VCaP (cell line): ENCODE data around the gene CCNH.

Experiments used
- H3K27ac ChIP-seq: fragments of 450-650 bp; 2 replicates; pipeline ENCODE4 v1.5.1; 2017
- TF ChIP-seq, protein P1 (sequence below): fragments of 450-650 bp; conservative IDR thresholded peaks from 2 replicates; pipeline ENCODE4 v1.5.1; 2017; ENCODE audit warnings: mild to moderate bottlenecking, moderate library complexity

CCNH gene

DNA sequence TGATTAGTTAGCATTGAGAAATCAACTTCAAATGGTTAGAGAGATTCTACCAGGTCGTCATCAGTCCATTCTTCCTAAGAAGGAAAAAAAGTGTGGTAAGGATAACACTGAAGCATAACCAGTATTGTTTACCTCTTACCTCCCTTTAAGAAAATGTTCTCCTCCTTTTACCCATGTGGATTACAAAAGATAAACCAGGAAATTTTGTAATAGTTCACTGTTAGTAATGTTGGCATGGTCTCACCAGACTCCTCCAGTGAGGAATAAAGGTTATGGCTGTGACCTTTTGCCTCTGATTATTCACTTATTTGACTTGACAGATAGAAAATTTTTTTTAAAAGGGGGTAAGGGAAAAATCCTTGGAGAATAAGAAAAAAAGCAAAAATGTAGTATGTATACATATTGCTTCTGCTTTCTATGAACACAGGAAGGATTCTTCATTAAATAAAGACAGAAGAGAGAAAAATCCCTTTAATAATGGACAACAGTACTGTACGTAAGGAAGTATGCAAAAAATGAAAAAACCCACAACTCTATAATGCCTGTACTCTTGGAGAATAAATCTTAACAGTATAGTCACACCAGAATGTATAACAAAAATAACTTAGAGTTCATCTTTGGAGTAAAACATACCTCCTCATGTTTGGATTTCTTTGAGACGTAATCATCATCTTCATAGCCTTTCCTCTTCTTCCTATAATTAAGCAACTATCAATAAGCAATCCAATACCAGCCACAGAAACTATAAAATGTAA, 18.1 kb downstream of the CCNH start:
- TF ChIP-seq, protein P1, sequence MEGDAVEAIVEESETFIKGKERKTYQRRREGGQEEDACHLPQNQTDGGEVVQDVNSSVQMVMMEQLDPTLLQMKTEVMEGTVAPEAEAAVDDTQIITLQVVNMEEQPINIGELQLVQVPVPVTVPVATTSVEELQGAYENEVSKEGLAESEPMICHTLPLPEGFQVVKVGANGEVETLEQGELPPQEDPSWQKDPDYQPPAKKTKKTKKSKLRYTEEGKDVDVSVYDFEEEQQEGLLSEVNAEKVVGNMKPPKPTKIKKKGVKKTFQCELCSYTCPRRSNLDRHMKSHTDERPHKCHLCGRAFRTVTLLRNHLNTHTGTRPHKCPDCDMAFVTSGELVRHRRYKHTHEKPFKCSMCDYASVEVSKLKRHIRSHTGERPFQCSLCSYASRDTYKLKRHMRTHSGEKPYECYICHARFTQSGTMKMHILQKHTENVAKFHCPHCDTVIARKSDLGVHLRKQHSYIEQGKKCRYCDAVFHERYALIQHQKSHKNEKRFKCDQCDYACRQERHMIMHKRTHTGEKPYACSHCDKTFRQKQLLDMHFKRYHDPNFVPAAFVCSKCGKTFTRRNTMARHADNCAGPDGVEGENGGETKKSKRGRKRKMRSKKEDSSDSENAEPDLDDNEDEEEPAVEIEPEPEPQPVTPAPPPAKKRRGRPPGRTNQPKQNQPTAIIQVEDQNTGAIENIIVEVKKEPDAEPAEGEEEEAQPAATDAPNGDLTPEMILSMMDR = no peak

DNA sequence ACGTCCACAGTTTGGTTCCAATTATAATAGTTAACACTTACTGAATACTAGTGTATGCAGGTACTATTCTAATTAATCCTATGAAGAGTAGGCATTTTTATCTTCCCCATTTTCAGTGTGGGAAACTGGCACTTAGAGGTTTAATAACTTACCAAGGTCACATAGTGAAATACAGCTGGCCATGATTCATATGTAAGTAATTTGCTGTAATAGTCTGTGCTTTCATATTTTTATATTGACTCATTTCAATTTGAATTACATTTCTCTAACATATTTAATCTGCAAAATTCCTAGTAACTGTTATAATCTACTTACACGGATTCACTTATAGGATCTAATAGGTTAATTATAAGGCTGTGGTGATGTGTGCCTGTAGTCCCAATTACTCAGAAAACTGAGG, 19.4 kb downstream of the CCNH start:
- TF ChIP-seq, protein P1 = no peak
- no peak overlapping the region for H3K27ac ChIP-seq

More for the DNA sequence above, 18.1 kb downstream of the CCNH start:
- no peak overlapping the region for H3K27ac ChIP-seq

DNA sequence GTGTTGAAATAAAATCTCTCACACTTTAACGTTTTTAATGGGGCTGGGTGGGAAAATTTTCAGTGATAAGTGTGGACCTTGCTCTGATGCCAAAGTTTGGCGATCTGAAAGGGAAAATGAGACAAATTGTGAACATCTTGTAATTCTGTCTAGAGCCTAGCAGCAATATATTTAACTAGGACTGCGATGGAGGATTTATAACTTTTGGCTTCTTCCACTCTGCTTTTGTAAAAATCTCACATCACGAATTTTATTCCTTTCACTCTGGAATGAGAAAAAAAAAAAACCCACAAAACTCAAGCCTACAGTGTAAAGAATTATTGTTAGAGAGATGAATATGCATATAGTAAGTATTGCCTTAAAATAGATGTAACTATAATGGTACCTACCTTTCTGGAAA, 19.9 kb downstream of the CCNH start:
- TF ChIP-seq, protein P1 = no peak
- no peak overlapping the region for H3K27ac ChIP-seq

DNA sequence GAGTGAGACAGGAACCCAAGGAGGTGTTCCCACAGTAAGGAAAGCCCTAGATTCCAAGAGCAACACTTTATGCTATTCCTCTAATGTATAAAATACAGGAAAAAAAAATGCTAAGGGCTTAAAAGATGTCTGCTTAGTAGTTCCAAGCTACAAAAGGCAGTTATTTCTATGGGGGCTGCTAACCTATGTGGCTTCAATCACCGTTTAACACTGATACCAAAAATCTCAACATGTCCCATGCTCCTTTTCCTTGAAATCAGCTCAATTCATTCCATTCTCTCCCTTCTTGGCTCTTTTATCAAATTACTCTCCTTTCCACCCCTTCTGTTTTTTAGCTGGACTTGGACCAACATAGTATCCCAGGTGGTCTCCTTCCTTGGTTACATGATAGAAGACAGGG, 20.6 kb downstream of the CCNH start:
- H3K27ac ChIP-seq = peak overlapping the region; percentile 16; the same call in 1 of the 2 replicates
- TF ChIP-seq, protein P1 = no peak

DNA sequence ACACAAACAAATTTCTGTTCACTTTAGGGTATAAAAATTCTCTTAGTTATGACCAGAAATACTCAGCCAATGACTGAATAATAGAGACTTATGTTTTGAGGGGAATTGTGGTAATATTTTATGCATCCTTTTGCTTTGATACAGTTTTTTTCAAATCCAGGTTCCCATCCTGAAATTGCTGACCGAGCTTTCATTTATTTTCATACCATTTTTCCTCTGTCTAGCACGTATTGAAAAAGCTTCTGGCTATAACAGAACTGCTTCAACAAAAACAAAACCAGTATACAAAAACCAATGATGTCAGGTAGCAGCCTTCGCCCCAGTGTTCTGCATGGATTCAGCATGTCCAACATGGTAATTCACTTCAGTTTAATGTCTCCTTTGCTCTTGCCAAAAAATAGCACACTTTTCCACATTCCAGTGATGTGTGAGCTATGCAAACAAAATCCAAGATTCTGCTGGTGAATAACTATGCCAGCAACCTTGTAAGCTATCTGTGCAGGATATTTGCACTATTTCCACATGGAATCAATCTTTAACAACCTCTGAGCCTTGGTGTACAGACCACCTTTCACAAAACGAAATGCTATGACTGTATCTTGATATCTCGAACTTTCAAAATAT, 22.0 kb downstream of the CCNH start:
- TF ChIP-seq, protein P1 = no peak
- H3K27ac ChIP-seq = 0 out of 2 replicates have a peak overlapping the region, but pooled peaks have one; percentile 16

DNA sequence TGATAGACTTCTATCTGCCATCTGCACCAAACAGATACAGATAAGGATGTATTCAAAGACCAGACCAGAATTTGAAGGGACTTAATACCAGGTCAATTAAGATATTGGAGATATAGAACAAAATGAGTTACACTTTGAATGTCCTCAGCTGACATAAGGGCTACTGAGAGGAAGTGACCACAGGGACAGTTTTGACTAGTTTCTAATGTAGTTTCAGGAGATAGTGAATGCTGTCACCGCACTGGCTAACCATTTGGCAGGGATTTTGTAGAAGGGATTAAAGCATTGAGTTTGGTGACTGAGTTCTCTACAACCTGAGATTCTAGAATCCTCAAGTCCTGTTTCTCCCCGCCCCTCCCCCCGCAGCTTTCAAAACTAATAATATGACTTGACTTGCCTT, 22.7 kb downstream of the CCNH start:
- TF ChIP-seq, protein P1 = no peak
- no peak overlapping the region for H3K27ac ChIP-seq

DNA sequence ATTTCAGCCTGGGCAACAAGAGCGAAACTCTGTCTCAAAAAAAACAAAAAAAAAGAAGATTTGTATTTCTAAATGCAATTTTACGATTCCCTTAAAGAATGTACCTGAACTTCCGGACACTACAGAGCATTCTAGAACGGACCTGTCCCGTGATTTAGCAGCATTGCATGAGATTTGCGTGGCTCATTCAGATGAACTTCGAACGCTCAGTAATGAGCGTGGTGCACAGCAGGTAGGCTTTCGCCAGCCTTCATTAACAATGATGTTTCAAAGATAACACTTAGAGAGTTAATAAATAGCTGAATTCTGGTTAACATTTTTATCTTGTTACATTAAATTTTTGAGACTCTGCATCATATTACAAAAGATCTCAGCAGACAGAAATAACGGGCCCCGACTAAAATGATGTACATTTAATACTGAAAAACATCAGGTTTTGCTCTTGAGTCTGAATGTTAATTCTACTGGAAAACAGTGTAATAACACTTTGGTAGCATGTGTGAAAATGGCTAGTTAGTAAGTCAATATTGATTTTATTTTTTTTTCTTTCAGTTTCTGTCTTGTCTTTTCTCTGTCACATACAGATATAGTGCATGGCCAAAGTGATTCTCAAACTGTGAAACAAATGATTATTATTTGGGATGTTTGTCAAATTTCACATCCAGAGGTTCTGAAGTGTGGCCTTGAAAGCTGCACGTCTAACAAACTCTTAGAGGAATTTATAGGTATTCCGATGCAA, 23.3 kb downstream of the CCNH start:
- TF ChIP-seq, protein P1 = no peak
- no peak overlapping the region for H3K27ac ChIP-seq
